CD4-positive, alpha-beta T cell treated with Interleukin-15 for 4 hours (primary cell): ENCODE results near the gene ARPIN.
"Not testable (repeated sequence)": the region's sequence is repeated elsewhere in the genome, so short reads cannot be mapped to it uniquely, and the experiment has no call there.

ENCODE experiments used
- DNase-seq: peaks from one replicate; pipeline ENCODE4 v3.0.0-alpha.2; 2020; ENCODE audit warnings: low spot score

Gene ARPIN

GRCh38 chr15:89912674-89913396 lies at the start of gene ARPIN:
TSS of gene ARPIN (minus strand) at chr15:89912952. CDS start at chr15:89912835, 117 bp downstream.
- DNase-seq = no peak

- DNase-seq = no peak
These were observed 45.5 kb upstream of the ARPIN start for GRCh38 chr15:89958107-89958805.

GRCh38 chr15:89955449-89955998 lies 42.8 kb upstream of the ARPIN start:
- DNase-seq = not testable (repeated sequence)

DNA sequence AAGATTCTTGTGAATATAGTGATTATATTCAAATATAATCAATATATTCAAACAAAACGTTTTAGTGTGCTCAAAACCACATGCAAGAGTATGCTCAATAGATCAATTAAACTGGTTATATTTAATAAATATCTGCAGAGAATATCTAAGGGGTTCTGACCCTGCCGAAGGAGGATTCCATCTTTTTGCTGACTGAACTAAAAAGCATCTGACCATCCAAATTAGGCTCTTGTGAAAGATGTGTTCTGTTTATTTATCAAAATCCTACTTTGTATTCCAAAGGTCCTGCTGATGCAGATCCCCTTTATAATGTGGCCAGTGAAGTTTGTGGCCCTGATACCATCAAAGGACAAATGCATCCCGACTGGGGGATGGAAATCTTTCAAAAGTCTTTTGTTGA lies 41.8 kb upstream of the ARPIN start:
- no peak for DNase-seq

DNA sequence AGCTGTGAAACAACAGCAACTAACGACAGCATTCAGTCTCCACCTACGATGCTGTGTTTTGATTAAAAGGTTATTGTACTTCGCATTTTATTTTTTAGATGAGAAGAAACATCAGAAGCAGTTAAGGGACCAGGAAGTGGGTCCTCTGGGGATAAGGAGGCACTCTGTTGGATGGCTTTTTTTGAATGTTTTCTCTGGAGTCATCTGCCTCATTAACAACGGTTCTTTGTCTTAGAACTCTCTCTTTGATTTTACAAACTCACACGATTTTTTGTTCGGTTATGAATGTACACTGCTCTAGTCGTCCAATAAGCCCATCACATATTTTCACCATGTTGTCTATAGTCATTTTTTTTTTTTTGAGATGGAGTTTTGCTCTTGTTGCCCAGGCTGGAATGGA lies 36.0 kb upstream of the ARPIN start:
- DNase-seq = no peak

DNA sequence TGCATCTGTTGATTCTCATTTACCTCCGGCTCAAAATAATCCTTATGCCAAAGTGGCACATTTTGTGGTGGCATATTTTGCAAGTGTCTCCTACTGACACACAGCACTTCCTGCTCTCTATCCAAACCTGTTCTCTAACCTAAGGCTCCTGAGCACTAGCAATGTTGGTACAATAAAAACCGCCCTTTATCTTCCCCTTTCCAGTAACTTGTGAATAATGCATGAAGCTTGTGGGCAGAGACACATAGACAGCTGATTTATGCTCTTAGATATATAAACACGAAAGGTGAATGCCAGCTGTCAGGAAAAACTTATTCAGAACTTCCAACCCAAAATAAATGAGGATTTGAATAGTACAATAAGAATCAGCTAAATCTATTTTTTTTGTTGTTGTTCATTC lies 34.6 kb upstream of the ARPIN start:
- DNase-seq = no peak

DNA sequence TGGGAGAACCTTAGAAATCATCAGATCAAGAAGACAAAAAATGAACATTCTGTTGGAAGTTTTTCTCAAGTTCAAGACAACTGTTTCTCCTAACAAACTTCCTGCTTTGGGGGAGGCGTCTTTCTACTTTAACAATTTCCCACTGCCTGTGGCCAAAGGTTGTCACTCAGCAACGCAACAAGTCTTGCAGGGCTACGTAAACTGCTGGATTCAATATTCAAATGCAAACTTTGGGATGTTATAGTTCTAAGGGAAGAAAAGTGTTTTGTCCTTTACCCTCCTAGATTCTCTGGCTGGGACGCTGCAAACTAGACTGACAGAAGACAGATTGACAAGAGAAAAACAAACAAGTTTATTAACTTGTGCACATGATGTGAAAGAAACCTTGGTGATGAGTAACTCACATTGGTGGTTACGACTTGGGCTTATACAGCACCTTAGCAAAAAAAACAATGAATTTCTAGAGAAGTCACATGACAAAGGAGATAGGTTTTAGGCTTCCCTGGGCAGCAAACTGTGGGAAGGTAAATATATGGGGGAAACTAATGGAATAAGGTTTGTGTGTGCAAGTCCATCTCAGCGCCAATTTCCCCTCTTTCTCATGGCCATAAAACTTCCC lies 34.0 kb upstream of the ARPIN start:
- DNase-seq = no peak

DNA sequence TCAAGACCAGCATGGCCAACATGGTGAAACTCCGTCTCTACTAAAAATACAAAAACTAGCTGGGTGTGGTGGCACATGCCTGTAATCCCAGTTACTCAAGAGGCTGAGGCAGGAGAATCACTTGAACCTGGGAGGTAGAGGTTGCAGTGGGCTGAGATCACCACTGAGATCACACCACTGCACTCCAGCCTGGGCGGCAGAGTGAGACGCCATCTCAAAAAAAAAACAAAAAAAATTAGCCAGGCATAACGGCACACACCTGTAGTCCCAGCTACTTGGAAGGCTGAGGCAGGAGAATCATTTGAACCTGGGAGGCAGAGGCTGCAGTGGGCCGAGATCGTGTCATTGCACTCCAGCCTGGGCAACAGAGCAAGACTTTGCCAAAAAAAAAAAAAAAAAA lies 31.0 kb upstream of the ARPIN start:
- DNase-seq = not testable (repeated sequence)

DNA sequence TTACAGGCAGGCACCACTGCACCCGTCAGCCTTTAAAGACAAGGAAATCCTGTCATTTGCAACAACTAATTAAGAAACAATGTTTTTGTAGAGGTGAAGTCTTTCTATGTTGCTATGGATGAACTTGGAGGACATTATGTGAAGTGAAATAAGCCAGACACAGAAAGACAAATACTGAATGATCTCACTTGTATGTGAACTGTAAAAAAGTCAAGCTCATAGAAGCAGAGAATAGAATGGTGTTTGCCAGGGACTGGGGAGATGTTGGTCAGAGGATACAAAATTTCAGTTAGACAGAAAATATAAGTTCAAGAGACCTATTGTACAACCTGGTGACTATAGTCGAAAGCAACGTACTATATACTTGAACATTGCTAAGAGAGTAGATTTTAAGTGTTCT lies 27.2 kb upstream of the ARPIN start:
- no peak for DNase-seq

DNA sequence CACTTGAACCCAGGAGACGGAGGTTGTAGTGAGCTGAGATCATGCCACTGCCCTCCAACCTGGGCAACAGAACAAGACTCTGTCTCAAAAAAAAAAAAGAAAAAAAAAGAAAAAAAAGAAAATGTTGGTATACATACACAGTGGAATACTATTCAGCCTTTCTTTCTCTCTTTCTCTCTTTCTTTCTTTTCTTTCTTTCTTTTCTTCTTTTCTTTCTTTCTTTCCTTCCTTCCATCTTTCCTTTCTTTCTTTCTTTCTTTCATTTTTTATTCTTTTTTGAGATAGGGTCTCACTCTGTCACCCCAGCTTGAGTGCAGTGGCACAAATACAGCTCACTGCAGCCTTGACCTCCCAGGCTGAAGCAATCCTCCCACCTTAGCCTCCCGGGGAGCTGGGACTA lies 26.6 kb upstream of the ARPIN start:
- DNase-seq = not testable (repeated sequence)

DNA sequence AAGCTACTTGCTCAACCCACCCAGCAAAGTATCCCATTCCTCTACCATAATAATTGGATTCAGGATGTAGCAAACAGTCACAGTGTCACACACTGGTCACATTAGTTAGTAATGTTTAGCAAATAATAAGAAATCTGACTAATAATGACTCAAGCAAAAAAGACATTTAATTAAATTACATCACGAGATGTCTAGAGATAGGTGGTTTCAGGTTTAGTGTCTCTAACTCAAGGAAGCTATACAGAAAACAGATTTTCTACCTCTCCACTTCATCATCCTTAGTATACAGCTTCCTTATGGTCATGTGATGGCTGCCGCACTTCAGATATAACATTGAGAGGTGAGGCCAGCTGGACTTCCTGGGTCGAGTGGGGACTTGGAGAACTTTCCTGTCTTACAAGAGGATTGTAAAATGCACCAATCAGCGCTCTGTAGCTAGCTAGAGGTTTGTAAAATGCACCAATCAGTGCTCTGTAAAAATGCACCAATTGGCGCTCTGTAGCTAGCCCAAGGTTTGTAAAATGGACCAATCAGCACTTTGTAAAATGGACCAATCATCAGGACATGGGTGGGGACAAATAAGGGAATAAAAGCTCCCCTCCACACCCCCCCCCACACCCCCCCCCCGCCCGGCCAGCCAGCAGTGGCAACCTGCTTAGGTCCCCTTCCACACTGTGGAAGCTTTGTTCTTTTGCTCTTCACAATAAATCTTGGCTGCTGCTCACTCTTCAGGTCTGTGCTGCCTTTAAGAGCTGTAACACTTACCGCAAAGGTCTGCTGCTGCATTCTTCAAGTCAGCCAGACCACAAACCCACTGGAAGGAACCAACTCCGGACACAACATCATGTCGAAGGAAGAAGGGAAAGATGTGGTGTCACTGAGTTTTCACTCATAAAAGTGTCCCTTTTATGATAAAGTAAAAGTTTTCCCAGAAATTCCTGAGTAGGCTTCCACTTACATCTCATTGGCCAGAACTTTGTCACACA lies 24.9 kb upstream of the ARPIN start:
- no peak for DNase-seq

DNA sequence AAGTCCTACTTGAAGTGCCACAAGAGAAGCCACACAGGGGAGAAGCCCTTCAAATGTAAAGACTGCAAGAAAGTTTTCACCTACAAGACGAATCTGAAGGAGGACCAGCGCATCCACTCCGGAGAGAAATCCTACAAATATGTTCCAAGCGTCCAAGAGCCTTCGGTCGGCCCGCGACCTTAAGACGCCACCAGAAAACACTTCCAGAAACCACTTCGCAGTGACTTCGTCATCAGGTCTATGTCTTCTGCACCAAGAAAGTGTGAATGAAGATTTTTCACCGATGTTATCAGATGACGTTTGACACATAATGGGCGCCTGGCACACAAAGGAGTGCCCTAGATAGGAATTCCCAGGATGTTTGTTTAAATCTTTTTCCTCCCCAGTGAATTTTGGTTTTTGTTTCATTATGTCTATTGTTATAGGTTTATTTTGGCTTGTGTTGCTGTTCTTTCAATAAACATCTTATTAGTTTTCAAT lies 24.1 kb upstream of the ARPIN start:
- no peak for DNase-seq

- DNase-seq = peak; percentile 27
These were observed 23.5 kb upstream of the ARPIN start for GRCh38 chr15:89936051-89936785.

DNA sequence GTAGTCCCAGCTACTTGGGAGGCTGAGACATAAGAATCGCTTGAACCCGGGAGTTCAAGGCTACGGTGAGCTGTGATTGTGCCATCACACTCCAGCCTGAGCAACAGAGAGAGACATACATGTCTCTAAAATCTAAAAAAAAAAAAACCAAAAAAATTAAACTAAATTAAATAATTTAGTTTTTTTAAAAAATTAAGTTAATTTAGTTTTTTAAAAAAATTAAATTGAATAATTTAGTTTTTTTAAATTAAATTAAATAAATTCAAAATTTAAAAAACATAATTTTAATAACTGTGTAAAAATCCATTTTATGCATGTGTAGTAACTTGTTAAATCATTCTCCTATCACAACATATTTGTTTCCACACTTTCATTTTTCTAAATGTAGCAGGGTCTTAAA lies 20.1 kb upstream of the ARPIN start:
- DNase-seq = no peak

GRCh38 chr15:89928421-89928820 lies 15.7 kb upstream of the ARPIN start:
- no peak for DNase-seq

GRCh38 chr15:89926158-89926557 lies 13.4 kb upstream of the ARPIN start:
- no peak for DNase-seq

DNA sequence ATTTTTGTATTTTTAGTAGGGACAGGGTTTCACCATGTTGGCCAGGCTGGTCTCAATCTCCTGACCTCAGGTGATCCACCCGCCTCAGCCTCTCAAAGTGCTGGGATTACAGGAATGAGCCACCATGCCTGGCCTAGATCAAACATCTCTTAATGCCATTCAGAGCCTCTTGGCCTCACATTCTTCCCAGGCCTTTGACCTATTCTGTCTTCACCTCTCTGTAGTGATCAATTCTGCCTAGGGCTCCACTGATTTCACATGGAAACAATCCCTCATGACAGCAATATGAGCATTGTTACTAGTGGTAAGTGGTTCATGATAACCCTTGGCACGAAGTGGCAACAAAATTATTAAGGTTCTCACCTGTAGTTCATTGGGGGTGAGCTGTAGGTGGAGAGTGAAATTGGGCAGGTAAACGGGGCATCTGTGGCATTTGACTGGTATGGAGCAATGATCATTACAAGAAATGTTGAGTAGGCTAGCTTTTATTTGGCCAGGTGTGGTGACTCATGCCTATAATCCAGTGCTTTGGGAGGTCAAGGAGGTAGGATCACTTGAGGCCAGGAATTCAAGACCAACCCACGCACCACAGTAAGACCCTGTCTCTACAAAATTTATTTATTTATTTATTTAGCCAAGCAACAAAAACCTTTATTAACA lies 4.8 kb upstream of the ARPIN start:
- DNase-seq = no peak

DNA sequence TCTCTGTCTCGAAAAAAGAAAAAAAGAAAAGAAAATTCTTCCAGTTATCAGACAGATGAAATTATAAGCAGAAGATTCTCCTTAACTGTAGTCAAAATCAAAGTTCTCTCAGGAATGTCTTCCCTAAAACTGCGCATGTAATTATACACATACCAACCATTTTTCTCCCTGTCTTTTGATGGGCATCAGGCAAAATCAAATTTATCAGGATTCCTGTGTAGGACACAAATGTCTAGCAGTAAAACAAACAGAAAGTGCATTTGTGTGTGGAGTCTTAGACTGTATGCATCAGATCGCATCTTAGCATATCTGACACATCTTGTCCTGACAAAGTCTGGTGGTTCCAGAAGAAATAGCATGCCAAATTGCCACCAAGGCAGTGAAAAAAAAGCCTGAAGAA lies 3.9 kb upstream of the ARPIN start:
- DNase-seq = no peak

DNA sequence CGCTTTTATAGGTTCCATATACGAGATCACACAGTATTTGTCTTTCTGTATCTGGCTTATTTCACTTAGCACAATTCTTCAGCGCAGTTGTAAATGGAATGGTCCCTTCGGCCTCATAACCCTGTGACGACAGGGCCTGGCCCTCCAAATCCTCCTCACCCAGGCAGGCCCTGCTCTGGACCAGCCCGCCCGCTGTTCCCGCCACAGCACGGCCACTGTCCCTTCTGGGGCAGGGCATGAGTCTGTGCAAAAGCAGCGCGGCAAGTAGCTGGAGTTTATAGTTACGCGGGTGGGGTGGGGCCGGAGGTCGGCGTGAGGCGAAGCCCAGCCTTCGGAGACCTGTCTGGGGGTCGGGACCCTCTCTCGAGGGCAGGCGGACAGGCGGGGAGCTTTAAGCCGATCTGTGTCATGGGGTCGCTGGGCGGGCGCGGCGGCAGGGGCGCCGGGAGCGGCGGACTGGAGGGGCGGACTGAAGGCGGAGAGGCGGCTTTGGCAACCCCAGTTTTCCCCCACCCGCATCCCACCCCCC lies 543 bp downstream of the ARPIN start:
- no peak for DNase-seq
